HepG2 (cell line): ENCODE results near the gene JADE2. TPM values are rescaled to one million over a fixed set of nuclear protein-coding genes. Genes with fewer than 3 reads are reported as not detected.

Source experiments
- AHR ChIP-seq: IDR thresholded peaks from 2 replicates; pipeline ENCODE4 v1.6.1; 2018; ENCODE audit warnings: missing genetic modification reagents, missing compliant biosample characterization
- ARNT ChIP-seq: fragments of 450-650 bp; IDR thresholded peaks from 2 replicates; pipeline ENCODE4 v1.6.1; 2017
- FOXA1 ChIP-seq, 2 experiments: fragments of 450-650 bp in 1 of 2; sonication (generic) in 1 of 2; formaldehyde crosslinking in 1 of 2; IDR thresholded peaks; 2 replicates each; pipeline versions ENCODE4 v1.4.0 to v1.6.1; 2016 to 2020; ENCODE audit warnings: missing genetic modification reagents in 1 of 2
- FUBP1 ChIP-seq: sonication (generic); formaldehyde crosslinking; IDR thresholded peaks from 2 replicates; pipeline ENCODE4 v1.5.1; 2020; ENCODE audit warnings: missing genetic modification reagents, mild to moderate bottlenecking, borderline replicate concordance
- GABPB1 ChIP-seq: IDR thresholded peaks from 2 replicates; pipeline ENCODE4 v1.6.1; 2016; ENCODE audit warnings: mild to moderate bottlenecking, missing genetic modification reagents, moderate library complexity, missing compliant biosample characterization
- PLRG1 ChIP-seq: fragments of 450-650 bp; conservative IDR thresholded peaks from 2 replicates; pipeline ENCODE4 v1.6.1; 2016
- RERE ChIP-seq: IDR thresholded peaks from 2 replicates; pipeline ENCODE4 v1.6.1; 2016; ENCODE audit warnings: low read depth, missing genetic modification reagents, missing compliant biosample characterization
- THRA ChIP-seq: sonication (generic); formaldehyde crosslinking; IDR thresholded peaks from 2 replicates; pipeline ENCODE4 v1.4.0; 2020; ENCODE audit warnings: missing genetic modification reagents, borderline replicate concordance
- ZBTB10 ChIP-seq: sonication (generic); formaldehyde crosslinking; IDR thresholded peaks from 2 replicates; pipeline ENCODE4 v1.4.0; 2020; ENCODE audit warnings: missing genetic modification reagents, borderline replicate concordance
- ZBTB43 ChIP-seq: sonication (generic); formaldehyde crosslinking; conservative IDR thresholded peaks from 2 replicates; pipeline ENCODE4 v1.4.0; 2020; ENCODE audit warnings: missing genetic modification reagents
- ZNF18 ChIP-seq: sonication (generic); formaldehyde crosslinking; IDR thresholded peaks from 2 replicates; pipeline ENCODE4 v1.8.0; 2022; ENCODE audit warnings: mild to moderate bottlenecking, missing genetic modification reagents; ENCODE audit not compliant: insufficient replicate concordance
- ZNF746 ChIP-seq: sonication (generic); formaldehyde crosslinking; IDR thresholded peaks from 2 replicates; pipeline ENCODE4 v1.8.0; 2022; ENCODE audit warnings: mild to moderate bottlenecking, missing genetic modification reagents
- polyA plus RNA-seq, 8 experiments: library from polyadenylated mRNA; depleted of rRNA in 3 of 8; stranded (reverse) in 7 of 8; unstranded in 1 of 8; fragments of >200 nt; fragmentation: Illumina TruSeq in 4 of 8; extraction: Trizol in 4 of 8; gene quantifications; 2 replicates each; pipeline versions ENCODE4 v1.2.1 to v1.2.3, GENCODE V29; 2011 to 2016; ENCODE audit warnings: low read depth in 4 of 8, missing spikeins in 1 of 8, mixed read lengths in 1 of 8; ENCODE audit not compliant: insufficient read depth in 1 of 8
- total RNA-seq, 5 experiments: library from RNA; depleted of rRNA; stranded (reverse); fragments of >200 nt; fragmentation: Illumina TruSeq; extraction: Trizol; gene quantifications; 2 replicates each; pipeline ENCODE4 v1.2.3, GENCODE V29; 2016; ENCODE audit warnings: low read depth in 1 of 5

JADE2 gene
- total and polyA plus RNA-seq, 2 of the 13 experiments (the other 11 are each of a cell fraction or from before 2014, with no cell fraction given): 7.5 to 15.1 TPM

- TF ChIP-seq RERE (CRISPR knock-in tag) (peak; percentile 61; the same call in 1 of the 2 replicates), ZNF746 (CRISPR knock-in tag) (peak; percentile 70; the same call in 1 of the 2 replicates), ZBTB10 (CRISPR knock-in tag) (no peak; the same call in 1 of the 2 replicates), ARNT (no peak), GABPB1 (peak; percentile 89), AHR (CRISPR knock-in tag) (0 out of 2 replicates have a peak, but pooled peaks have one; percentile 51), ZBTB43 (CRISPR knock-in tag) (peak; percentile 54; the same call in 1 of the 2 replicates), FUBP1 (0 out of 2 replicates have a peak, but pooled peaks have one; percentile 57), ZNF18 (no peak), THRA (CRISPR knock-in tag) (peak; percentile 46; the same call in 1 of the 2 replicates), FOXA1 (IDR thresholded peaks at IDR 0.05) (no peak), FOXA1 (CRISPR knock-in tag; IDR thresholded peaks at IDR 0.05) (peak; percentile 99), PLRG1 (no peak)
Observed at GRCh38 chr5:134526483-134527155, 1.1 kb downstream of the JADE2 start (continued).
